C4-2B (cell line): ENCODE data around the gene CNRIP1.

Experiments
- CTCF ChIP-seq: fragments of 450-650 bp; conservative IDR thresholded peaks from 2 replicates; pipeline ENCODE4 v1.5.1; 2017; ENCODE audit warnings: mild to moderate bottlenecking
- ZFX ChIP-seq: fragments of 450-650 bp; IDR thresholded peaks from 2 replicates; pipeline ENCODE4 v1.6.1; 2017

- TF ChIP-seq CTCF (no peak), ZFX (no peak)
Observed at GRCh38 chr2:68369337-68369734, 49.6 kb upstream of the CNRIP1 start.
